Erythroblast (primary cell): ENCODE measurements around the gene TTC21B.

Source experiments
- GATA1 ChIP-seq: IDR thresholded peaks from 2 replicates; pipeline ENCODE4 v1.6.1; 2011; ENCODE audit warnings: low read depth, mild to moderate bottlenecking, control low read depth, low read length, moderate library complexity
- POLR2A ChIP-seq: IDR thresholded peaks from 2 replicates; pipeline ENCODE4 v1.6.1; 2011; ENCODE audit warnings: mild to moderate bottlenecking, low read length

- no peak for TF ChIP-seq POLR2A
- no peak for TF ChIP-seq GATA1
Measured at GRCh38 chr2:165863810-165864261, 89.7 kb downstream of the TTC21B start.
